Fibroblast of the aortic adventitia (primary cell): ENCODE data around the gene NUP62. TPM values are rescaled to one million over a fixed set of nuclear protein-coding genes. Genes with fewer than 3 reads are reported as not detected.

Experiments
- DNase-seq: peaks from one replicate; pipeline ENCODE4 v3.0.0-alpha.2; 2010; ENCODE audit warnings: low read depth
- H3K4me3 ChIP-seq: 2 replicates; pipeline ENCODE4 v1.5.1; 2011; ENCODE audit warnings: low read depth, mild to moderate bottlenecking, control low read depth, low read length, moderate library complexity
- total RNA-seq: library from RNA; depleted of rRNA; stranded (reverse); fragments of >200 nt; gene quantifications from 2 replicates; pipeline ENCODE4 v1.2.3, GENCODE V29; 2012; ENCODE audit warnings: low replicate concordance
- TF ChIP-seq, protein P1 (sequence below): IDR thresholded peaks from 2 replicates; pipeline ENCODE4 v1.5.1; 2011; ENCODE audit warnings: mild to moderate bottlenecking, low read length, control low read depth, inconsistent platforms; ENCODE audit not compliant: insufficient read depth

The NUP62 gene
- total RNA-seq, 1 donor: 35.4 TPM

DNA sequence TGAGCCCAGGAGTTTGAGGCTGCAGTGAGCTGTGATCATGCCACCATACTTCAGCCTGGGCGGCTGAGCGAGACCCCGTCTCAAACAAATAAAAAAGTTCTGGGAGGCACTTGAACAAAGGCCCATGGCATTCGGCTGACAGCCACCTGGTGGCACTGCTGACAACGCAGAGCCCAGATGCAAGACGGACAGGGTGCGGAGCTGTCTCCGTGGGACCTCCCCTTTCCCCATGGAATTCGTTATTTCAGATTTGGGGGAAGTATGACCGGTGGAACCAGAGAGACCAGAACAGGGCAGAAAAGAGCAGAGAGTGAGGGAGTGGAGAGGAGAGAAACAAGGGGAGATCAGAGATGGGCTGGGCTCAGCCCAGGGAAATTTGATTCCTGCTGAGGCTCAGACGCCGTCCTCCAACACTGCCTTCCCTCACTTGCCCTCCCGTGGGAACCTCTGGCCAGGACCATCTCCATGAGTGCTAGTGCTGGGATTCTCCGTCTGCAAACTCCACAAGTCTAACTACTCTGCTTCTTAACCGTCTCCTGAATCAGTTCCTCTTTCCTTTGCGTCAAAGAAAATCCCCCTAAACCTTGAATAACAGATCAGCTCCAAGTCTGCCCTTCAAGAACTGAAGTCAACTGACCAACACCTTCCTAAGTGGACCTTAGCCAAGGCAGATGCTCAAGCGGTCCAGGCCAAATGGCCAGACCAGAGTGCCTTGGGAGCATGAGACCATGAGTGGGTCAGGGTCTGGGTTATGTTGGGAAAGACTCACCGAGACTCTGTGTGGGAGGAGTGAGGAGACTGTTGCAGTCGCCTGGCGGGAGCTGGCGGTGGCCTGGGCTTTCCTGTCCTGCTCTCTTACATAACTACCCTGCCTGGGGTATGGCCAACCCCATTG is 12.2 kb downstream of the NUP62 start:
- no peak for DNase-seq
- TF ChIP-seq, protein P1, sequence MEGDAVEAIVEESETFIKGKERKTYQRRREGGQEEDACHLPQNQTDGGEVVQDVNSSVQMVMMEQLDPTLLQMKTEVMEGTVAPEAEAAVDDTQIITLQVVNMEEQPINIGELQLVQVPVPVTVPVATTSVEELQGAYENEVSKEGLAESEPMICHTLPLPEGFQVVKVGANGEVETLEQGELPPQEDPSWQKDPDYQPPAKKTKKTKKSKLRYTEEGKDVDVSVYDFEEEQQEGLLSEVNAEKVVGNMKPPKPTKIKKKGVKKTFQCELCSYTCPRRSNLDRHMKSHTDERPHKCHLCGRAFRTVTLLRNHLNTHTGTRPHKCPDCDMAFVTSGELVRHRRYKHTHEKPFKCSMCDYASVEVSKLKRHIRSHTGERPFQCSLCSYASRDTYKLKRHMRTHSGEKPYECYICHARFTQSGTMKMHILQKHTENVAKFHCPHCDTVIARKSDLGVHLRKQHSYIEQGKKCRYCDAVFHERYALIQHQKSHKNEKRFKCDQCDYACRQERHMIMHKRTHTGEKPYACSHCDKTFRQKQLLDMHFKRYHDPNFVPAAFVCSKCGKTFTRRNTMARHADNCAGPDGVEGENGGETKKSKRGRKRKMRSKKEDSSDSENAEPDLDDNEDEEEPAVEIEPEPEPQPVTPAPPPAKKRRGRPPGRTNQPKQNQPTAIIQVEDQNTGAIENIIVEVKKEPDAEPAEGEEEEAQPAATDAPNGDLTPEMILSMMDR: peak; percentile 13
- H3K4me3 ChIP-seq: no peak overlapping the region

DNA sequence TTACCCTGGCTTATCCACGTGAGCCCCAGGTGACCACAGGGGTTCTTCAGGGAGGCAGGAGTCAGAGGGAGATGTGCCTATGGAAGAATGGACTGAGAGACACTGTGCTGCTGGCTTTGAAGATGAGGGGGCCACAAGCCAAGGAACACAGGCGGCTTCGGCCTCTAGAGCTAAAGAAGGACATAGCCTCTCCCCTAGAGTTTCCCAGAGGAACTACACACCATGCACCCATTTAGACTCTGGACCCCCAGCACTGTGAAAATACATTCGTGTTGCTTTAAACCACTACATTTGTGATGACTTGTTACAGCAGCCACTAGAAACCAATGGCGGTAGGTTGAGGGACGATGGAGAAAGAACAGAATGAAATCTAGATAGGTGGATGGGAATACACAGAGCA is 14.0 kb downstream of the NUP62 start:
- TF ChIP-seq, protein P1: peak; percentile 27
- no peak for DNase-seq
- no peak overlapping the region for H3K4me3 ChIP-seq

DNA sequence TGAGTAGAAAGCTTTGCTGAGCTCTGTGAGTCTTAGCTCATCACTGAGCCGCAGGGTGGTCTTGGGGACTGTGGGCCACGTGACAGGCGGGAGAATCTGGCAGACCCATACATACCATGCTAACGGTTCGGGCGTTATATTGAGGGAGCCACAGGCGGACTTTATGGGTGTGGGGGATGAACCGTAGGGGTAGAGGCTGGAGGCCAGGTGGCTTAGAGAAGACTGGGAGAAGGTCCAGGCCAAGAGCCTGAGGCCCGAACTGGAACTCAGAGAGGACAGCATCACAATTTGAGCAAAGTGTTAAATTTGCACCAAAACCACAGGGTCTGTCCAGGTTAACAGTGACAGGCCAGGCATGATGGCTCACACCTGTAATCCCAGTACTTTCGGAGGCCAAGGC is 15.6 kb downstream of the NUP62 start:
- TF ChIP-seq, protein P1: no peak
- no peak for DNase-seq
- no peak overlapping the region for H3K4me3 ChIP-seq

DNA sequence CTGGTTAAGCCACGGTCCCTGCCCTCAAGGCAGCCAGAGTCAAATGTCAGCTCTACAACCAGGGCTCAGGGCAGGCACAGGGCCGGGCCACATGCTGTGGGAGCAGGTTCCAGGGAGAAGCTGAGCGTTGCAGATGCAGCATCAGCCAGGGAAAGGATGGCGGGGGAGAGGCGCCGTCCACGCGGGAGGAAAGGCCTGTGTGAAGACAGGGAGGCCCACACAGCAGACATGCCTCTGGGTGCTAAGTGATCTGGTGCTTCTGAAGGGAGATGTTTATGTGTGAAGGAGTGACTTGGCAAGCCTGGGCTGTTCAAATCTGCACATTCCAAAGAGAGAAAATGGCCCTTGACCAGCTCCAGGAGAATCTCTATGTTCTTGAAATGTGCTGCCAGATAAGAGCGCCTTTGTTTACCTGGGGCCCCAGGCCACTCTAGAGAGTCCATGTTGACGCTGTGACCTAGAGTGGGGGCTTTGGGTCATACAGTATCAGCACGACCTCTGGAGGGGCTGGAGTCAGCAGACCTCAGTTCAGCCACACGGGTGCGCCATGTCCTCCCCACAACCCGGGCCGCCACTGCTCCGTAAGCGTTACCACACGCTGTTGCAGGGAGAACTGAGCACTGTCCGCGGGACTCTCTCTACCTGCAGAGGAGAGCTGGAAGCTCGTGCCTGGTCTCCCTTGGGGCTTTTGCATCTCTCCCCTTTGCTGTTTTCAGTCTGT is 16.2 kb downstream of the NUP62 start:
- DNase-seq: no peak
- H3K4me3 ChIP-seq: no peak overlapping the region

DNA sequence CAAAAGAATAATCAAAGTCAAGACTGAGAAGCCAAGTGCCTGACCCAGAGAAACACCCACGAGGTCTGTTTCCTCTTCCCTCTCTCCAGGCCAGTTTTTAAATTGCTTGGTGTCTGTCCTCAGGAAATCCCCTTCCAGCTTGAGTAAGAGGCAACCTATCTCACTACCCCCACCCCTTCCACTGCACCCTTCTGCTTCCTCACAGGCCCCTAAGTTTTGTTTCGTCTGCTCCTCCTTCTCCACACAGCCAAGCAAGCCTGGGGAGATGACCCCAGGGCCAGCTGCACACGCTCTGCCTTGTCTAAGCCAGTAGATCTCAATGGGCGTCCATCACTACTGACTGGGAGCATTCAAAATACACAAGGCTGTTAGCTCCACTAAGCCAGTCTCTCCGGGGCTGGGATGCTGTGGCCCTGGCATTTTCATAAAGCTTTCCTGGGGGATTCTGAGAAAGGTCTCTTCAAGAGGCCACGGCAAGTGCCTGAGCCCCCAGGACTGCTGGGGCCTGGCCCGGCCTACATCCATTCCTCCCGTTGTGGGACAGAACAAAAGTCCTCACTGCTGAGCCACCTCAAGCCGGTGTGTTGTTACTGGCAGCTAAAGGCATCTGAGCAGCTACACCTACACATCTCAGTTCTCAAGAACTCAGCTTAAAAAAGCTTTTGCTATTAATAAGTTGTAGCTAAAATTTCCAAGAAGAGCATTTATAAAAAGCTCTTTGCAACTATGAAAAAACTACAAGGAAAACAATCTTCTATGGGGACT is 17.7 kb downstream of the NUP62 start:
- DNase-seq: no peak
- H3K4me3 ChIP-seq: no peak overlapping the region
- TF ChIP-seq, protein P1: no peak

More for the DNA sequence above, 16.2 kb downstream of the NUP62 start:
- TF ChIP-seq, protein P1: no peak

DNA sequence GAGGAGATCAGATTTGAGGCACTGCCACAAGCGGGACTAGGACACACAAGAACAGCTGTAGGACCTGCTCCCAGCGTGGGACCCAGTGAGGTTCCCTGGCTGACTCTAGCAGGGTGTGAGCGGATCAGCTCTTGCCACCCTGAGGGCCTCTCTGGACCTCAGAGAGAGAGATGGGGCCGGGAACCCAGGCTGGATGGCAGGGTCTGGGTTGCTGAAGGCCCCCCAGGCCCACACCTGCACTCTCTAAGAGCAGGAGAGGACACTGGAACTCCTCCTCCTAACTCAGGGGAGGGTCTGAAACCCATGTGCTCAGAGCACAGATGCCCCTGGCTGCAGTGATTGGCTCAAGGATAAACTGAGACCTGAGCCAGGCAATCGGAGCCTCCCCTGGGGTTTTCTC is 19.1 kb downstream of the NUP62 start:
- no peak for DNase-seq
- TF ChIP-seq, protein P1: no peak

More for the DNA sequence above, 19.1 kb downstream of the NUP62 start:
- H3K4me3 ChIP-seq: no peak overlapping the region
